ENCODE measurements around the gene AP3D1.

AP3D1 gene

GRCh38 chr19:2126879-2127518 is 24.4 kb downstream of the AP3D1 start:
- H3K27me3 ChIP-seq (ENCODE audit: control insufficient read depth, insufficient read depth, low read length): no peaks in the 10 kb centered on the region
- H3K9me3 ChIP-seq (ENCODE audit: control insufficient read depth, insufficient read depth, low read length): no peaks in the 10 kb centered on the region
- H3K4me1 ChIP-seq (ENCODE audit: control insufficient read depth, insufficient read depth, low read length): no peaks in the 10 kb centered on the region
- no CpG with 5 or more reads among the region's 24 CpGs for WGBS (ENCODE audit: insufficient coverage, insufficient read length)
- peaks cover 53% of the 10 kb centered on the region for H3K36me3 ChIP-seq (ENCODE audit: control insufficient read depth, insufficient read depth, low read length)
- DNase-seq (ENCODE audit: low read depth, low spot score): no peak
- no peak overlapping the region for H3K27ac ChIP-seq (ENCODE audit: low read length)
- H3K4me3 ChIP-seq (ENCODE audit: low read length): no peak overlapping the region

- Histone ChIP-seq H3K9me3 (ENCODE audit: control insufficient read depth, insufficient read depth, low read length) (no peaks in the 10 kb centered on the region), H3K27me3 (ENCODE audit: control insufficient read depth, insufficient read depth, low read length) (no peaks in the 10 kb centered on the region), H3K4me3 (ENCODE audit: low read length) (no peak overlapping the region), H3K27ac (ENCODE audit: low read length) (no peak overlapping the region), H3K4me1 (ENCODE audit: control insufficient read depth, insufficient read depth, low read length) (no peaks in the 10 kb centered on the region), H3K36me3 (ENCODE audit: control insufficient read depth, insufficient read depth, low read length) (peaks cover 54% of the 10 kb centered on the region)
- no CpG with 5 or more reads among the region's 25 CpGs for WGBS (ENCODE audit: insufficient coverage, insufficient read length)
- peak; percentile 29 for DNase-seq (ENCODE audit: low read depth, low spot score)
These were observed 27.5 kb downstream of the AP3D1 start for GRCh38 chr19:2123682-2124387.

GRCh38 chr19:2122982-2123381 is 28.4 kb downstream of the AP3D1 start:
- no CpG with 5 or more reads among the region's 10 CpGs for WGBS (ENCODE audit: insufficient coverage, insufficient read length)
- Histone ChIP-seq H3K27me3 (ENCODE audit: control insufficient read depth, insufficient read depth, low read length) (no peaks in the 10 kb centered on the region), H3K4me3 (ENCODE audit: low read length) (no peak overlapping the region), H3K9me3 (ENCODE audit: control insufficient read depth, insufficient read depth, low read length) (no peaks in the 10 kb centered on the region), H3K27ac (ENCODE audit: low read length) (no peak overlapping the region), H3K36me3 (ENCODE audit: control insufficient read depth, insufficient read depth, low read length) (peaks cover 62% of the 10 kb centered on the region), H3K4me1 (ENCODE audit: control insufficient read depth, insufficient read depth, low read length) (no peaks in the 10 kb centered on the region)
- no peak for DNase-seq (ENCODE audit: low read depth, low spot score)

DNA sequence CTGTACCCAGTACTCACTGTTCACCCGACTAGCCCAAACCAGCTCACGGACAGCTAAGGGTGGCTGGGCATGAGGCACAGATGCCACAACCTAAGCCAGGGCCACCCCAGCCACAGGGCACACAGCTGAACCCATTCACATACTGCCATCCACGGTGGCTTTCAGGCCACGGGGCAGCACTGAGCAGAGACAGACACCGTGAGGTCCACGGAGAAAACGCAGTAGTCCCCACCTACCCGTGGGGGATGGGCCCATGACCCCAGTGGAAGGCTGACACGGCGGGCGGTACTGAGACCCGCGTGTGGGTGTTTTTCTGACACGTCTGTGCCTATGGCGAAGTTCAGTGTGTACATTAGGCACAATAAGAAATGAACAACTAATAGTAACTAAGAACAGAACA is 29.1 kb downstream of the AP3D1 start:
- no CpG with 5 or more reads among the region's 15 CpGs for WGBS (ENCODE audit: insufficient coverage, insufficient read length)
- no peaks in the 10 kb centered on the region for H3K9me3 ChIP-seq (ENCODE audit: control insufficient read depth, insufficient read depth, low read length)
- no peak overlapping the region for H3K27ac ChIP-seq (ENCODE audit: low read length)
- no peak for DNase-seq (ENCODE audit: low read depth, low spot score)
- peaks cover 66% of the 10 kb centered on the region for H3K36me3 ChIP-seq (ENCODE audit: control insufficient read depth, insufficient read depth, low read length)
- no peak overlapping the region for H3K4me3 ChIP-seq (ENCODE audit: low read length)
- H3K4me1 ChIP-seq (ENCODE audit: control insufficient read depth, insufficient read depth, low read length): no peaks in the 10 kb centered on the region
- H3K27me3 ChIP-seq (ENCODE audit: control insufficient read depth, insufficient read depth, low read length): no peaks in the 10 kb centered on the region

- Histone ChIP-seq H3K4me3 (ENCODE audit: low read length) (no peak overlapping the region), H3K27ac (ENCODE audit: low read length) (no peak overlapping the region)
These were observed 29.8 kb downstream of the AP3D1 start for GRCh38 chr19:2121416-2122051.

GRCh38 chr19:2120821-2121220 is 30.5 kb downstream of the AP3D1 start:
- peaks cover 70% of the 10 kb centered on the region for H3K36me3 ChIP-seq (ENCODE audit: control insufficient read depth, insufficient read depth, low read length)
- H3K9me3 ChIP-seq (ENCODE audit: control insufficient read depth, insufficient read depth, low read length): no peaks in the 10 kb centered on the region
- no peak for DNase-seq (ENCODE audit: low read depth, low spot score)
- no CpG with 5 or more reads among the region's 26 CpGs for WGBS (ENCODE audit: insufficient coverage, insufficient read length)
- H3K27ac ChIP-seq (ENCODE audit: low read length): no peak overlapping the region
- H3K4me1 ChIP-seq (ENCODE audit: control insufficient read depth, insufficient read depth, low read length): no peaks in the 10 kb centered on the region
- no peaks in the 10 kb centered on the region for H3K27me3 ChIP-seq (ENCODE audit: control insufficient read depth, insufficient read depth, low read length)
- H3K4me3 ChIP-seq (ENCODE audit: low read length): no peak overlapping the region

More at GRCh38 chr19:2121416-2122051, 29.8 kb downstream of the AP3D1 start:
- Histone ChIP-seq H3K4me1 (ENCODE audit: control insufficient read depth, insufficient read depth, low read length) (no peaks in the 10 kb centered on the region), H3K27me3 (ENCODE audit: control insufficient read depth, insufficient read depth, low read length) (no peaks in the 10 kb centered on the region), H3K36me3 (ENCODE audit: control insufficient read depth, insufficient read depth, low read length) (peaks cover 66% of the 10 kb centered on the region), H3K9me3 (ENCODE audit: control insufficient read depth, insufficient read depth, low read length) (no peaks in the 10 kb centered on the region)
- WGBS (ENCODE audit: insufficient coverage, insufficient read length): no CpG with 5 or more reads among the region's 27 CpGs
- DNase-seq (ENCODE audit: low read depth, low spot score): no peak

DNA sequence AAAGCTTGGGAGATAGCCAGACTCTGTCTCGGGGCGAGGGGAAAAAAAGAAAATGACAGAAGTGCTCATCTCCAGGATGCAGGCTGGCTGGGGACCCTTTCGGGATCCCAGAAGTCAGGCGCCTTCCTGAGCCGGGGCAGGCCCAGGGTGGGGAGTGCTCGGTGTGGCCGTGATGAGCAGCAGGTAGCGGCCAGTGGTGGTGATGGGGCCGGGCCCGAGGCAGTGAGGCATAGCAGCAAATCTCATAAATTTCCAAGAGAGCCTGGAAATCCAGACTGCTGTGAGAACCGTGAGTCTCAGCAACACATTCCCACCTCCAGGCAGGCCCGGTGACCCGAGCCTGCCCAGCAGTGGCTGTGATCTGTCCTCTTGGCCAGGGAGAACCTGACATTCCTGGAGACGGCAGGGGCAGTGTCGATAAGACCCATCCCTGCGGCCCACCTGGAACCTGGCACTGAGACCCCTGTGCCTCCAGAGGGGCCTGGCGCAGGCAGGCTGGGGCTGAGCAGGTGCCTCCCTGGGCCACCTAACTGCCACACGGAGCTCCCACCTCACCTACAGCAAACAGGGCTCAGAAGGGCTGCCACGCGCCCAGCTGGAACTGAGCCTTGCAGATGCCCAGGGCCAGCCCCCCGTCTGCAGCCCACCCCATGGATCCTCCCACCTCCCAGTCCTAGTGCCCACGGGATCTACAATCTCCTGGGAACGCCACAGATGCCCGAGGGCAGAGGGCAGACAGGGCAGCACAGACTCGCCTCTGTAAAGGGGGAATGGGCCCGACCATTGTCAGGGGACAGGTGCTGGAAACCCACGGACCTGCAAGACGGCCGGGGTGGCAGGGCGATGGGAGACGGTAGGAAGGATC is 31.2 kb downstream of the AP3D1 start:
- no peak for DNase-seq (ENCODE audit: low read depth, low spot score)

DNA sequence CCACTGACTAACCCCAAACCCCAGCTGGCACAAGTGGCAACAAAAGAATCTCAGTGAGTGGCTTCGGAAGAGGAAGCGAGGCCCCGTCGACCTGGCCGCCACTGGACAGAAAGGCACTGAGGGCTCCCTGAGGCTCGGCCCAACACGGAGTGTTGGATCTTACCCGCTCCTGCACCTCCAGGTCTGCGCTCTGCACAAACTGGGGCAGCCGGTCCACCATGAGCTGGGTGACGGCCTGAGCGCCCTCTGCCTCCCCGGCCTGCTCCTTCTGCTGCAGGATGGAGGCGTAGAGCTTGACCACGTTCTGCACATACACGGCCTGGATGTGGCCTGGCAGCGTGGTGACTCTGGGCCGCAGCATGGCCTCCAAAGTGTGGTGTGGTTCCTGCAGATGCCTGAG is 32.9 kb downstream of the AP3D1 start:
- Histone ChIP-seq H3K36me3 (ENCODE audit: control insufficient read depth, insufficient read depth, low read length) (peaks cover 90% of the 10 kb centered on the region), H3K4me3 (ENCODE audit: low read length) (no peak overlapping the region), H3K9me3 (ENCODE audit: control insufficient read depth, insufficient read depth, low read length) (no peaks in the 10 kb centered on the region), H3K27ac (ENCODE audit: low read length) (no peak overlapping the region), H3K4me1 (ENCODE audit: control insufficient read depth, insufficient read depth, low read length) (no peaks in the 10 kb centered on the region), H3K27me3 (ENCODE audit: control insufficient read depth, insufficient read depth, low read length) (no peaks in the 10 kb centered on the region)
- DNase-seq (ENCODE audit: low read depth, low spot score): no peak
- WGBS (ENCODE audit: insufficient coverage, insufficient read length): no CpG with 5 or more reads among the region's 18 CpGs

More for the DNA sequence above, 31.2 kb downstream of the AP3D1 start:
- H3K4me3 ChIP-seq (ENCODE audit: low read length): no peak overlapping the region
- peaks cover 75% of the 10 kb centered on the region for H3K36me3 ChIP-seq (ENCODE audit: control insufficient read depth, insufficient read depth, low read length)
- no peak overlapping the region for H3K27ac ChIP-seq (ENCODE audit: low read length)
- H3K27me3 ChIP-seq (ENCODE audit: control insufficient read depth, insufficient read depth, low read length): no peaks in the 10 kb centered on the region
- H3K9me3 ChIP-seq (ENCODE audit: control insufficient read depth, insufficient read depth, low read length): no peaks in the 10 kb centered on the region
- no peaks in the 10 kb centered on the region for H3K4me1 ChIP-seq (ENCODE audit: control insufficient read depth, insufficient read depth, low read length)
- no CpG with 5 or more reads among the region's 31 CpGs for WGBS (ENCODE audit: insufficient coverage, insufficient read length)

DNA sequence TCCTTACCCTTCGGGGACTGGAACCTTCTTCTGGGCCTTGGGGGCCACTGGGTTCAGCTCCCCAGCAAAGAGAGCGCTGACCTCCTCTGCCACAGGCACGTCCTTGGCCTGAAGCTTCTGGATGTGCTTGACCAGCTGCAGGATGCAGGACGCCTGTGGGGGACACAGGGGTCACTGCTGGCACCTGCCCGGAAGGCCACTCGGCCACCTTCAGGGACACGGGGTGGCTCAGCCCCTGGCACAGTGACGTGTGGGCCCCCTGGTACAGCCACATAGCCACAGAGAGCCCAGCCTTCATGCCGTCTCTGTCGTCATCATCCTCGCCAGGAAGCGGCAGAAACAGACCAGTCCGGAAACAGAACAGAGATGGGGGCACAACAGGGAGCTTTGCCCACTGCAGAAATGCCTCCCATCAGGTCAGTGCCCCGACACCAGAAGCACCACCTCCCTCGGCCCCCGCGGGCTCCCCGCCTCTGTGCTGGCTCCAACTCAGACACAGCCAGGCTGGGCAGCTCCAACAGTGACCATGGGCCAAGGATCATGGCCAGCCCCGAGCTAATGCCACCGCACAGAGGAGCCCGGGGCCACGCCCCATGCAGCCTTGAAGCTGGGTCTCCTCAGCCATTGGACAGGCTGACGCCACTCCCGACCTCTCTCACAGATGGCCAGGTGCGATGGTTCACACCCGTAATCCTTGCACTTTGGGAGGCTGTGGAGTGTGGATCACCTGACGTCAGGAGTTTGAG is 34.0 kb downstream of the AP3D1 start:
- no peak overlapping the region for H3K27ac ChIP-seq (ENCODE audit: low read length)
- no peaks in the 10 kb centered on the region for H3K9me3 ChIP-seq (ENCODE audit: control insufficient read depth, insufficient read depth, low read length)
- no peak overlapping the region for H3K4me3 ChIP-seq (ENCODE audit: low read length)
- H3K27me3 ChIP-seq (ENCODE audit: control insufficient read depth, insufficient read depth, low read length): no peaks in the 10 kb centered on the region
- WGBS (ENCODE audit: insufficient coverage, insufficient read length): no CpG with 5 or more reads among the region's 27 CpGs
- H3K36me3 ChIP-seq (ENCODE audit: control insufficient read depth, insufficient read depth, low read length): peaks cover 90% of the 10 kb centered on the region
- H3K4me1 ChIP-seq (ENCODE audit: control insufficient read depth, insufficient read depth, low read length): no peaks in the 10 kb centered on the region
- DNase-seq (ENCODE audit: low read depth, low spot score): no peak

All from iPS DF 6.9 (cell line).